GM18498 (cell line): Measurements from ENCODE around the gene GPX2.
"Not testable (repeated sequence)": the region's sequence is repeated elsewhere in the genome, so short reads cannot be mapped to it uniquely, and the experiment has no call there.

Experiments
- ATAC-seq: cut with Tn5 transposase; IDR thresholded peaks from one replicate; pipeline ENCODE4 v1.9.1; 2021; ENCODE audit warnings: mild to moderate bottlenecking, moderate library complexity; ENCODE audit not compliant: unreplicated experiment

The GPX2 gene

DNA sequence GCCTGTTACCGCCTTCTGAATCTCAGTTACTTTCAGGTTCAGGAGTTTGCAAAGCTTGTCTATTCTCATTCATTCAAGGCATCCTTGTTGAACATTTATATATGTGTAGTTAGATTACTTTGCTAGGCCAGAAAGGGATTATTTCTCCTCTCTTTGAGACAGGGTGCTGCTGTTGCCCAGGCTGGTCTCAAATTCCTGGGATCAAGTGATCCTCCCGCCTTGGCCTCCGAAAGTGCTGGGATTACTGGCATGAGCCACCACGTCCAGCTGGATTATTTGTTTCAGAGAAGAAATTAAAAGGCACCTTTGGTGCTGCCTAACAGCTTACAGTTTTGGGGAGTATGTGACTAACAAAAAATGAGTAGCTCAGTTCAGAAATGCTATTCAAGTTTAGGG, 27.5 kb downstream of the GPX2 start:
- ATAC-seq = no peak

DNA sequence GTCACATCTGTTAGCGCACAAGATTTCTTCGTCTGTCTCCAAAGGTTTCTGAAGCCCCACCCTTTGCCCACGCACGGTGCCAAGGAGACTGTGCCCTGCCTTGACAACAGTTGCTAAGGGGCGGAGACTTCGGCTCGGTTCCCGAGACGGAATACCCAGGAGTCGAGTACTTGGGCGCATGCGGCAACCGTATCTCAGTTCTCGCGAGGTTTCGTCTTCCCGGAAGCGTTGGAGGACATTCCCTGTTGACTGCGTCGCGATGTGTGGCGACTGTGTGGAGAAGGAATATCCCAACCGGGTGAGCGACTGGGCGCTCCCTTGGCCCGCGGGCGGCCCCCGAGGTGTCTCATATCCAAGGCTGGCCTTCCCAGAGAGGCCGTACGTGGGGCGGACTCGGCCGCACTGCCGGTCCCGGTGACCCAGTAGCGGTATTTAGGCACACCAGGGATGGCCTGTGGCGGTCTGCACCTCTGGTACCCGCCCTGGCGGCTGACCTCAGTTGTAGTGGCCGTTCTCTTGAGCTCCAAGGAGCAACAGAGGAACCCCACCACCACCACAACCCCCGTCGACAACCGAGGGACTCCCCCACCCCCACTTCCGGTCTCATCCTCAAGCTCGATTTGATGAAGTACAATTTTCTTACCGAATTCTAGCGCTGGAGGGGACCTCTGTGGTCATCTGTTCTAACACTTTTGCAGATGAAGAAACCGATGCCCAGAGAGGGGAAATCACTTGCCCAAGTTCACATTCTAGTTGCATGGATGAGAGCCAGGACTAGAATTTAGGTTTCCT, 28.1 kb downstream of the GPX2 start, which contains the start of gene CHURC1:
Gene CHURC1, plus strand, starts transcription at position 219 of the 792 bp plus-strand sequence. Its CDS starts 41 bp downstream, at position 260.
- ATAC-seq = peak; percentile 98

DNA sequence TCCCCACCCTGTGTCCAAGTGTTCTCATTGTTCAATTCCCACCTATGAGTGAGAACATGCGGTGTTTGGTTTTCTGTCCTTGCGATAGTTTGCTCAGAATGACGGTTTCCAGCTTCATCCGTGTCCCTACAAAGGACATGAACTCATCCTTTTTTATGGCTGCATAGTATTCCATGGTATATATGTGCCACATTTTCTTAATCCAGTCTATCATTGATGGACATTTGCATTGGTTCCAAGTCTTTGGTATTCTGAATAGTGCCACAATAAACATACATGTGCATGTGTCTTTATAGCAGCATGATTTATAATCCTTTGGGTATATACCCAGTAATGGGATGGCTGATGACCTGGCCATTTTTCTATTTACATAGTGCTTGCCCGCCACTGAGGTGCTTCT, 29.1 kb downstream of the GPX2 start:
- ATAC-seq = not testable (repeated sequence)

DNA sequence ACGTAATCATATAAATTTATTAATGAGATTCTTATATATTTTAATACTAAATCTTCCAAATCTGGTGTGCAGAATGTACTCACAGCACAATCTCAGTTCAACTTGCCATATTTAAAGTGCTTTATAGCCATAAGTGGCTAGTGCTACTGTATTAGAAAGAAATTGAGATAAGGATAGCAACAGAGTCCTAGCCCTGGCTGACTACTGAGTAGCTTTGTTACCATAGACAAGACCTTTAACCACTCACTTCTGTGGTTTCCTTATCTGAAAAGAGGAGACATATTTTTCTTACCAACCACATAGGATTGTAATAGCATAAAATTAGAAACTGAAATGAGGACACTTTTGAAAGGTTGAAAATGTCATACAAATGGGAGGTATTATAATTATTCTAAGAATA, 30.3 kb downstream of the GPX2 start:
- ATAC-seq = no peak

DNA sequence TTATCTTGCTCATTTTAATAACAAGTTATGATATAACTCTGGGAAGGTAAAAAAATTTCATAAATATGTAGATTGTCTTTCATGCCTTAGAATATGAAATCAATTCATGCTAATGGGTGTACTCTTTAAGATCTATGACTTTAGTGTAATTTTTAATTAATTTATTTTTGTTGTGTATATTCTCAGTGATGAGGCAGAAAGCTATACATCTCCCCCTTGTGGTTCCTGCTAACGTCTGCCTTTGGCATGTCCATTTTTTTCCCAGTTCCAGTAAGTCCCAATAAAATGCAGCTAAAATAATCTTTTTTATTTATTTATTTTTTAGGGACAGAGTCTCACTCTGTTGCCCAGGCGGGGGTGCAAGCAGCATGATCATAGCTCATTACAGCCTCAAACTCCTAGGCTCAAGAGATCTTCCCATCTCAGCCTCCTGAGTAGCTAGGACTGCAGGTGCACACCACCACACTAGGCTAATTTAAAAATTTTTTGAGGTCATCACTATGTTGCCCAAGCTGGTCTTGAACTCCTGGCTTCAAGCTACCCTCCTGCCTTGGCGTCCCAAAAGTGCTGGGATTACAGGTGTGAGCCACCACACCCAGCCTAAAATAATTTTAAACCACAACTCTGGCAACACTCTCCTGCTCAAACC, 31.6 kb downstream of the GPX2 start:
- ATAC-seq = no peak

DNA sequence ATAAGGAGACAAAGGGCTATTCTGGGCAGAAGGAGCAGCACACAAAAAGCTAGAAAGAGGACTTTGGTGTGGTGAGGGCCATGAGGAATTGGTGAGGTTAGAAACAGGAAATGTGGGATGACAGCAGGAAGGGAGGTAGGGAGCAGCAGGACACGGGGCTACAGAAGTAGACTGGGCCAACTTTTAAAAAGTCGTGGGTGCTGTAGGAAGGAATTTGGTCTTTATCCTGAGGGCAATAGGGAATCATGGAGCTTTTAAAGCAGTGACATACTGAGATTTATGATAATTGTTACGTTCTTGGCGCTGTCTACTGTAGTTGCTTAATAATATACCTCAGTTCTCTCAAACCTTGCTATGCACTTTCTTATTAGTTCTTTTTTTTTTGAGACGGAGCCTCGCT, 36.5 kb downstream of the GPX2 start:
- no peak for ATAC-seq

DNA sequence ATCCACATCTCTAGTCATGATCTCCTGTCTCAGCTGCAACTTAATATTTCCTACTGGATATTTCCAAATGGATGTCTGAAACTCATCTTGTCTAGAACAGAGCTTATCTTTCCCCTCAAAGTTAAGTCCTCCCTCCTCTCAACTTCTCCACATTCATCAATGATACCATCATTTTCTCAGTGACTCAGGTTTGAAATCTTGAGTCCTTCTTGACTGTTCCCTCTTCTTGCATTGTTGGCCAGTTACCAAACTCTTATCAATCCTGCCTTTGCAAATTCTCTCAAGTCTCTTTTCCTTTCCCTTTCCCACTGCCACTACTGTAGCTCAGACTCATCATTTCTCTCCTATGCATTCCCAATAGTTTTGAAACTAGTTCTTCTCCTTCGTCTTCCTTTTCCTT, 42.6 kb downstream of the GPX2 start:
- no peak for ATAC-seq

DNA sequence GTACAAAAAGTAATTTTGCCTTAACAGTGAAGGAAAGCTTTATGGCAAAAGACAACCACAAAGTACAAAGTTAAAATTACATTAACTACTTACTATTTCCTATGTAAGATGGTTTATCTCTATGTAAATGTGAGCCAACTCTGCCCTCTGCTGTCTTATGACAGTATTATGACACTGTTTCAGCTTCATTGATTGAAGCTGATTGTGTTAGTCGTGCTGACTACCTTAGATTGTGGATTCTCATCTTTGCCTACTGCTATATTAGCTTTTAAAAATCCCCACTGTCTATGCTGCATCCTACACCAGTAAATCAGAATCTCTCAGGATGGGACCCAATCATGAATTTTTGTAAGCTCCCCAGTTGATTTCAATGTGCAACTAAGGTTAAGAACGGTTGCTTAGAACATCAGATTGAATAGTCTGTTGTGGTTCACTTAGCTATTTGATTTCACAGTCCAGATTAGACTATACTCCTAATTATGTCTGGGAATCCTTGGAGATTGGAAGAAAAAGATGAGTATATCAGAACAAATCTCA, 50.6 kb downstream of the GPX2 start:
- ATAC-seq = peak; percentile 67

DNA sequence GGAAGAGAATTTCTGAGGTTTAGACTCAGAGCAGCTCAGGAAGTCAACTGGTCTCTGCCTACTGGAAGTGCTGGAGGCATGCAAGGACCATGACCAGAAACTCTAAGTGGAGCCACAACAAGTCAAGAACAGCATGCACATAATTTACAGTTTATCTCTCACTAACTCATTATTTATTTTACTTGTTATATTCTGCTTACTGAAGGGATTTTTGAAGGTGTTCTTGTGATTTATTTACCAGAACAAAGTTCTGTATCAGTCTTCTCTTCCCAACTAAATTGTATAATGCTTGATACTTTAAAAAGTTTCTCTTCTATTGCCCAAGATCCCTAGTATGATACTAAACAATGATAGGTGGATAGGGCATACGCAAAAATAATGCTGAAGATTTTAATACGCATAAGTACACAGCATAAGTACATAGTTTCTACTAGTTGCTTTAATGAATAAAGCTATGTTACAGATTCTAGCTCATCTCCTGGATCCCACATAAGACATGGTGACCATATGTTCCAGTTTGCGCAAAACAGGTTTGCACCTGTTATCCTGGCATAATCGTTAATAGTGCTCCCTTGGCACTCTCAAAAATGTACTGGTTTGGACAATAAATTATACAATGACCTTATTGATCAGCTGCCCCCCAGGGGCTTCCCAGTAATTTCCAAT, 51.2 kb downstream of the GPX2 start:
- no peak for ATAC-seq

DNA sequence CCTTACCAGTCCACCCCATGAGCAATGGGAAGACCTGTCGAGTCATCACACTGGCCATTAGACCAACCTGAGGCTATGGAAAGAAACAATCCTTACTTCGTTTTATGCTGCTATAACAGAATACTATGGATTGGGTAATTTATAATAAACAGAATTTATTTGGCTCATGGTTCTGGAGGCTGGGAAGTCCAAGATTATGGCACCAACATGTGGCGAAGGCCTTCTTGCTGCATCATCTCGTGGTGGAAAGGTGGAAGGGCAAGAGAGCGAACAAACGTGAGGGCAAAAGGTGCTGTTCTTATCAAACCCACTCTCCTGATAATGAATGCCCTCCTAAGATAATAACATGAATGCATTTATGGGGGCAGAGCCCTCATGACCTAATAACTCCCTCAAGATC, 53.2 kb downstream of the GPX2 start:
- ATAC-seq = no peak
